OCI-LY3 (cell line): Measurements from ENCODE around the gene IDH1.

ENCODE experiments used
- EZH2phosphoT487 ChIP-seq: fragments of 200-600 bp; shearing (Covaris generic); IDR thresholded peaks from 2 replicates; pipeline ENCODE4 v1.6.1; 2018; ENCODE audit warnings: antibody characterized with exemption, mixed run types, low read depth
- TF ChIP-seq, protein P1 (sequence below): fragments of 200-600, 300-600 bp; sonication (generic); IDR thresholded peaks from 2 replicates; pipeline ENCODE4 v1.5.1; 2014; ENCODE audit warnings: antibody characterized with exemption, low read length, low read depth

DNA sequence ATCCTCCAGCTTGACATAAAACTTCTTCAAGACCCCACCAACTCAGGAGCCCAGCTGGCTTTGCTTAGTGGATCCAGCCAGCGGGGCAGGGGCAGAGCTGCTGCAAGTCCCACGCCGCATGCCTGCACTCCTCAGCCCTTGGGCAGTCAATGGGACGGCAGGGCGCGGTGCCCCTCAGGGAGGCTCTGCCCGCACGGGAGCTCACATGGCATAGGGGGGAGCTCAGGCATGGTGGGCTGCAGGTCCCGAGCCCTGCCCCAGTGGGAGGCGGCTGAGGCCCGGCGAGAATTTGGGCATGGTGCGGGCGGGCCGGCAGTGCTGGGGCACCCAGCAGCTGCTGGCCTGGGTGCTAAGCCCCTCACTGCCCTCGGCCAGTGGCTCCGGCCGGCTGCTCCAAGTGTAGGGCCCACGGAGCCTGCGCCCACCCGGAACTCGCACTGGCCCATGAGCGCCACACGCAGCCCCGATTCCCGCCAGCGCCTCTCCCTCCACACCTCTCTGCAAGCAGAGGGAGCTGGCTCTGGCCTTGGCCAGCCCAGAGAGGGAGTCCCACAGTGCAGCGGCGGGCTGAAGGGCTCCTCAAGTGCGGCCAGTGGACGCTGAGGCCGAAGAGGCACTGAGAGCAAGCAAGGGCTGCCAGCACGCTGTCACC is 27.2 kb downstream of the IDH1 start:
- TF ChIP-seq, protein P1, sequence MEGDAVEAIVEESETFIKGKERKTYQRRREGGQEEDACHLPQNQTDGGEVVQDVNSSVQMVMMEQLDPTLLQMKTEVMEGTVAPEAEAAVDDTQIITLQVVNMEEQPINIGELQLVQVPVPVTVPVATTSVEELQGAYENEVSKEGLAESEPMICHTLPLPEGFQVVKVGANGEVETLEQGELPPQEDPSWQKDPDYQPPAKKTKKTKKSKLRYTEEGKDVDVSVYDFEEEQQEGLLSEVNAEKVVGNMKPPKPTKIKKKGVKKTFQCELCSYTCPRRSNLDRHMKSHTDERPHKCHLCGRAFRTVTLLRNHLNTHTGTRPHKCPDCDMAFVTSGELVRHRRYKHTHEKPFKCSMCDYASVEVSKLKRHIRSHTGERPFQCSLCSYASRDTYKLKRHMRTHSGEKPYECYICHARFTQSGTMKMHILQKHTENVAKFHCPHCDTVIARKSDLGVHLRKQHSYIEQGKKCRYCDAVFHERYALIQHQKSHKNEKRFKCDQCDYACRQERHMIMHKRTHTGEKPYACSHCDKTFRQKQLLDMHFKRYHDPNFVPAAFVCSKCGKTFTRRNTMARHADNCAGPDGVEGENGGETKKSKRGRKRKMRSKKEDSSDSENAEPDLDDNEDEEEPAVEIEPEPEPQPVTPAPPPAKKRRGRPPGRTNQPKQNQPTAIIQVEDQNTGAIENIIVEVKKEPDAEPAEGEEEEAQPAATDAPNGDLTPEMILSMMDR, result no peak
- TF ChIP-seq EZH2phosphoT487, result no peak
